Smooth muscle cell (in vitro differentiated cells): ENCODE measurements around the gene SH3TC2. TPM values are rescaled to one million over a fixed set of nuclear protein-coding genes. Genes with fewer than 3 reads are reported as not detected.

Source experiments
- DNase-seq: peaks from one replicate; lab custom pipeline; 2025; ENCODE audit not compliant: unreplicated experiment; lab: John Stamatoyannopoulos, UW
- H2AFZ ChIP-seq: fragments of 200-600 bp; sonication (generic); 2 replicates; pipeline ENCODE4 v1.6.0; 2016; ENCODE audit warnings: antibody characterized with exemption, low read depth, mild to moderate bottlenecking
- H3F3A ChIP-seq: fragments of 200-600 bp; sonication (generic); 2 replicates; pipeline ENCODE4 v1.6.0; 2017; ENCODE audit warnings: antibody characterized with exemption, low read depth
- H3K27ac ChIP-seq: fragments of 200-600 bp; sonication (generic); 2 replicates; pipeline ENCODE4 v1.5.1; 2016; ENCODE audit warnings: low read depth, mild to moderate bottlenecking
- H3K27me3 ChIP-seq: fragments of 200-600 bp; sonication (generic); 2 replicates; pipeline ENCODE4 v1.6.1; 2016; ENCODE audit warnings: low read depth, mild to moderate bottlenecking
- H3K36me3 ChIP-seq: fragments of 200-600 bp; sonication (generic); 2 replicates; pipeline ENCODE4 v1.5.1; 2016; ENCODE audit warnings: low read depth
- H3K4me1 ChIP-seq: fragments of 200-600 bp; sonication (generic); 2 replicates; pipeline ENCODE4 v1.5.1; 2016; ENCODE audit warnings: low read depth
- H3K4me2 ChIP-seq: fragments of 200-600 bp; sonication (generic); 2 replicates; pipeline ENCODE4 v1.6.0; 2016; ENCODE audit warnings: mild to moderate bottlenecking
- H3K4me3 ChIP-seq: fragments of 200-600 bp; sonication (generic); 2 replicates; pipeline ENCODE4 v1.5.1; 2016; ENCODE audit warnings: mild to moderate bottlenecking
- H3K79me2 ChIP-seq: fragments of 200-600 bp; sonication (generic); 2 replicates; pipeline ENCODE4 v1.6.0; 2016; ENCODE audit warnings: low read depth, mild to moderate bottlenecking
- H3K9ac ChIP-seq: fragments of 200-600 bp; sonication (generic); 2 replicates; pipeline ENCODE4 v1.6.0; 2016; ENCODE audit warnings: low read depth
- H3K9me3 ChIP-seq: fragments of 200-600 bp; sonication (generic); replicated peaks from 2 replicates; pipeline ENCODE4 v1.5.1; 2016; ENCODE audit warnings: low read depth
- H4K20me1 ChIP-seq: fragments of 200-600 bp; sonication (generic); 2 replicates; pipeline ENCODE4 v1.6.0; 2016; ENCODE audit warnings: low read depth
- CTCF ChIP-seq: fragments of 200-600 bp; sonication (generic); IDR thresholded peaks from 2 replicates; pipeline ENCODE4 v1.5.1; 2017; ENCODE audit warnings: borderline replicate concordance, mild to moderate bottlenecking, antibody characterized with exemption; ENCODE audit not compliant: insufficient read depth, poor library complexity, severe bottlenecking
- WGBS: methylation state at CpG from one replicate; pipeline ENCODE4 v1.1.7; 2016; ENCODE audit warnings: low lambda C conversion rate; 5-methylcytosine and 5-hydroxymethylcytosine counted together
- polyA plus RNA-seq: library from polyadenylated mRNA; unstranded; fragments of >200 nt; fragmentation: Nextera tagmentation; extraction: Ambion mirVana; gene quantifications from 2 replicates; pipeline ENCODE4 v1.2.1, GENCODE V29; 2016
- total RNA-seq: library from RNA; depleted of rRNA; stranded (reverse); fragments of >200 nt; gene quantifications from 2 replicates; pipeline ENCODE4 v1.2.3, GENCODE V29; 2014

The SH3TC2 gene
- total and polyA plus RNA-seq, 2 experiments from 2014 or later = 0.31 to 0.46 TPM

GRCh38 chr5:149069711-149070110 lies 6.8 kb upstream of the SH3TC2 start:
- no peak overlapping the region for H2AFZ ChIP-seq
- no peaks in the 10 kb centered on the region for H3K27me3 ChIP-seq
- H3K36me3 ChIP-seq = no peaks in the 10 kb centered on the region
- H3K4me2 ChIP-seq = no peak overlapping the region
- no peak overlapping the region for H3K9ac ChIP-seq
- no peaks in the 10 kb centered on the region for H3K4me1 ChIP-seq
- H3F3A ChIP-seq = no peaks in the 10 kb centered on the region
- WGBS = 100% methylated on average over 2 of the region's 2 CpGs
- H3K9me3 ChIP-seq = no peaks in the 10 kb centered on the region
- no peak overlapping the region for H3K27ac ChIP-seq
- no peaks in the 10 kb centered on the region for H4K20me1 ChIP-seq
- no peak overlapping the region for H3K4me3 ChIP-seq
- DNase-seq = no peak
- H3K79me2 ChIP-seq = no peaks in the 10 kb centered on the region
- no peak for TF ChIP-seq CTCF

- Histone ChIP-seq H4K20me1 (no peaks in the 10 kb centered on the region), H3K9ac (no peak overlapping the region), H3K4me3 (no peak overlapping the region), H3K27me3 (no peaks in the 10 kb centered on the region), H3K79me2 (no peaks in the 10 kb centered on the region), H3K9me3 (no peaks in the 10 kb centered on the region), H3K27ac (no peak overlapping the region), H2AFZ (no peak overlapping the region), H3K4me1 (peaks cover 12% of the 10 kb centered on the region), H3K4me2 (no peak overlapping the region), H3F3A (no peaks in the 10 kb centered on the region), H3K36me3 (no peaks in the 10 kb centered on the region)
- DNase-seq = no peak
- TF ChIP-seq CTCF = no peak
- WGBS = 92% methylated on average over 2 of the region's 2 CpGs
Observed at GRCh38 chr5:149063896-149064478, 1.1 kb upstream of the SH3TC2 start.

GRCh38 chr5:149062371-149063016 lies 368 bp downstream of the SH3TC2 start:
- peaks cover 12% of the 10 kb centered on the region for H3K4me1 ChIP-seq
- no peak overlapping the region for H3K4me3 ChIP-seq
- no peaks in the 10 kb centered on the region for H3K9me3 ChIP-seq
- DNase-seq = no peak
- H3K4me2 ChIP-seq = peak overlapping the region; percentile 27
- H3K27me3 ChIP-seq = no peaks in the 10 kb centered on the region
- no peaks in the 10 kb centered on the region for H4K20me1 ChIP-seq
- no peaks in the 10 kb centered on the region for H3F3A ChIP-seq
- H3K27ac ChIP-seq = peak overlapping the region; percentile 51
- no peaks in the 10 kb centered on the region for H3K36me3 ChIP-seq
- H2AFZ ChIP-seq = no peak overlapping the region
- no peak overlapping the region for H3K9ac ChIP-seq
- 56% methylated on average over 3 of the region's 3 CpGs for WGBS
- no peaks in the 10 kb centered on the region for H3K79me2 ChIP-seq
- no peak for TF ChIP-seq CTCF

GRCh38 chr5:149061341-149061740 lies 1.5 kb downstream of the SH3TC2 start:
- peaks cover 12% of the 10 kb centered on the region for H3K4me1 ChIP-seq
- H3K4me3 ChIP-seq = no peak overlapping the region
- H4K20me1 ChIP-seq = no peaks in the 10 kb centered on the region
- H3K9ac ChIP-seq = no peak overlapping the region
- H3K4me2 ChIP-seq = no peak overlapping the region
- no peaks in the 10 kb centered on the region for H3F3A ChIP-seq
- H3K27ac ChIP-seq = no peak overlapping the region
- TF ChIP-seq CTCF = no peak
- no peak for DNase-seq
- 77% methylated on average over 4 of the region's 4 CpGs for WGBS
- H3K9me3 ChIP-seq = no peaks in the 10 kb centered on the region
- no peaks in the 10 kb centered on the region for H3K36me3 ChIP-seq
- H3K79me2 ChIP-seq = no peaks in the 10 kb centered on the region
- no peak overlapping the region for H2AFZ ChIP-seq
- no peaks in the 10 kb centered on the region for H3K27me3 ChIP-seq
